HCT116 (cell line): ENCODE results near the gene MAPK10. TPM values are rescaled to one million over a fixed set of nuclear protein-coding genes. Genes with fewer than 3 reads are reported as not detected.

ENCODE experiments used
- ATAC-seq: fragments of 200-7000 bp; cut with Tn5 transposase; 2 replicates; pipeline ENCODE4 v1.9.1; 2020; ENCODE audit warnings: mild to moderate bottlenecking, moderate library complexity
- BruUV-seq: library from RNA; stranded (reverse); fragments of 400-500 nt; replicated peaks from 2 replicates; lab custom pipeline; 2021; lab: Mats Ljungman, UMichigan
- CTCF ChIA-PET: fragments of 300-600 bp; sonication (Branson Sonifier 250); formaldehyde crosslinking; loops from one replicate; lab custom pipeline; 2021; ENCODE audit warnings: antibody characterized with exemption; lab: Charles Lee
- POLR2A ChIA-PET: fragments of 300-600, 350-600 bp; sonication (Branson Sonifier 250); formaldehyde crosslinking; loops from one replicate; lab custom pipeline; 2021; ENCODE audit warnings: antibody characterized with exemption; lab: Charles Lee
- RAD21 ChIA-PET, 2 experiments: fragments of 300-600 bp; sonication (Branson Sonifier 250); formaldehyde crosslinking; loops; one replicate each; lab custom pipeline; 2023; ENCODE audit warnings: low total read pairs in 2 of 2; ENCODE audit not compliant: uncharacterized antibody in 2 of 2, unreplicated experiment in 2 of 2, low non-redundant PET in 1 of 2; lab: Charles Lee
- DNase-seq: peaks from one replicate; pipeline ENCODE4 v3.0.0-alpha.2; 2010; ENCODE audit warnings: low read depth, low spot score
- H2AFZ ChIP-seq: fragments of 200-600 bp; shearing (Covaris generic), sonication (generic); 2 replicates; pipeline ENCODE4 v1.6.1; 2017; ENCODE audit warnings: low read depth, mixed run types, mixed read lengths, antibody characterized with exemption, low read length; ENCODE audit not compliant: poor library complexity, severe bottlenecking
- H3K27ac ChIP-seq: 2 replicates; pipeline ENCODE4 v1.5.1; 2012; ENCODE audit warnings: low read depth, low read length
- H3K27me3 ChIP-seq: fragments of 200-600 bp; sonication (generic); 2 replicates; pipeline ENCODE4 v1.6.1; 2016; ENCODE audit warnings: mixed run types, low read length, mixed read lengths; ENCODE audit not compliant: insufficient read depth
- H3K36me3 ChIP-seq, 2 experiments: fragments of 200-500 bp in 1 of 2; fragments of 200-600 bp in 1 of 2; sonication (Bioruptor generic) in 1 of 2; sonication (generic) in 1 of 2; 2 replicates each; pipeline versions ENCODE4 v1.5.1 to v1.6.1; 2014 to 2016; ENCODE audit warnings: low read length in 2 of 2, inconsistent platforms in 1 of 2, mixed read lengths in 1 of 2, mixed run types in 1 of 2; ENCODE audit not compliant: insufficient read depth in 2 of 2, control insufficient read depth in 1 of 2
- H3K4me1 ChIP-seq, 2 experiments: fragments of 200-600 bp in 1 of 2; sonication (generic) in 1 of 2; 2 replicates each; pipeline versions ENCODE4 v1.5.1 to v1.6.1; 2012 to 2017; ENCODE audit warnings: low read length in 2 of 2, inconsistent platforms in 1 of 2, mild to moderate bottlenecking in 1 of 2, mixed read lengths in 1 of 2, mixed run types in 1 of 2, moderate library complexity in 1 of 2; ENCODE audit not compliant: insufficient read depth in 2 of 2, control insufficient read depth in 1 of 2
- H3K4me2 ChIP-seq: fragments of 200-600 bp; sonication (generic); 2 replicates; pipeline ENCODE4 v1.6.1; 2017; ENCODE audit warnings: mixed run types, low read length, mixed read lengths
- H3K4me3 ChIP-seq, 2 experiments: fragments of 200-600 bp in 1 of 2; sonication (generic) in 1 of 2; replicated peaks in 1 of 2; 2 replicates each; pipeline ENCODE4 v1.5.1; 2011 to 2016; ENCODE audit warnings: low read length in 2 of 2, control low read depth in 1 of 2, low read depth in 1 of 2, mild to moderate bottlenecking in 1 of 2, mixed read lengths in 1 of 2, mixed run types in 1 of 2
- H3K79me2 ChIP-seq: fragments of 200-600 bp; sonication (generic); 2 replicates; pipeline ENCODE4 v1.6.1; 2017; ENCODE audit warnings: mild to moderate bottlenecking, mixed run types, low read length, moderate library complexity, mixed read lengths; ENCODE audit not compliant: insufficient read depth
- H3K9ac ChIP-seq: fragments of 200-600 bp; sonication (generic); 2 replicates; pipeline ENCODE4 v1.6.1; 2016; ENCODE audit warnings: low read length, mixed read lengths
- H3K9me2 ChIP-seq: fragments of 200-600 bp; sonication (generic), shearing (Covaris generic); 2 replicates; pipeline ENCODE4 v1.6.1; 2017; ENCODE audit warnings: mixed run types, mild to moderate bottlenecking, moderate library complexity; ENCODE audit not compliant: insufficient read depth
- H3K9me3 ChIP-seq, 2 experiments: fragments of 200-500 bp in 1 of 2; fragments of 200-600 bp in 1 of 2; sonication (Bioruptor generic) in 1 of 2; sonication (generic) in 1 of 2; 2 replicates each; pipeline ENCODE4 v1.6.1; 2014 to 2017; ENCODE audit warnings: low read length in 2 of 2, mixed read lengths in 2 of 2, inconsistent platforms in 1 of 2, low read depth in 1 of 2, mild to moderate bottlenecking in 1 of 2, mixed run types in 1 of 2, moderate library complexity in 1 of 2; ENCODE audit not compliant: control insufficient read depth in 1 of 2, insufficient read depth in 1 of 2
- H4K20me1 ChIP-seq: fragments of 200-600 bp; sonication (generic), shearing (Covaris generic); 2 replicates; pipeline ENCODE4 v1.6.1; 2017; ENCODE audit warnings: mixed run types, mild to moderate bottlenecking, moderate library complexity; ENCODE audit not compliant: insufficient read depth
- EGR1 ChIP-seq: IDR thresholded peaks from 2 replicates; pipeline ENCODE4 v1.6.1; 2012; ENCODE audit warnings: low read depth
- ELF1 ChIP-seq: IDR thresholded peaks from 2 replicates; pipeline ENCODE4 v1.6.1; 2012; ENCODE audit warnings: low read depth, borderline replicate concordance
- POLR2A ChIP-seq: IDR thresholded peaks from 2 replicates; pipeline ENCODE4 v1.7.0; 2011; ENCODE audit warnings: borderline replicate concordance; ENCODE audit not compliant: insufficient read depth, insufficient read length; ENCODE audit errors: extremely low read depth
- SIN3A ChIP-seq: IDR thresholded peaks from 2 replicates; pipeline ENCODE4 v1.6.1; 2012; ENCODE audit warnings: low read depth
- SP1 ChIP-seq: IDR thresholded peaks from 2 replicates; pipeline ENCODE4 v1.6.1; 2012; ENCODE audit warnings: low read depth
- ZFX ChIP-seq: fragments of 450-650 bp; IDR thresholded peaks from 2 replicates; pipeline ENCODE4 v1.6.1; 2017
- intact Hi-C: fragments of 100-400 bp; cut with micrococcal nuclease; formaldehyde crosslinking; loops from 2 replicates; pipeline ENCODE4 v1.10.0; 2022
- total RNA-seq: library from RNA; stranded (reverse); gene quantifications from one replicate; pipeline ENCODE4 v1.2.1, GENCODE V29; 2021; ENCODE audit not compliant: unreplicated experiment
- TF ChIP-seq, protein P1 (sequence below): IDR thresholded peaks from 2 replicates; pipeline ENCODE4 v1.6.1; 2012; ENCODE audit warnings: low read depth
- TF ChIP-seq, protein P2 (sequence below): IDR thresholded peaks from 2 replicates; pipeline ENCODE4 v1.6.1; 2012

Gene MAPK10
- total RNA-seq, 1 experiment from 2014 or later, result 0.52 TPM

DNA sequence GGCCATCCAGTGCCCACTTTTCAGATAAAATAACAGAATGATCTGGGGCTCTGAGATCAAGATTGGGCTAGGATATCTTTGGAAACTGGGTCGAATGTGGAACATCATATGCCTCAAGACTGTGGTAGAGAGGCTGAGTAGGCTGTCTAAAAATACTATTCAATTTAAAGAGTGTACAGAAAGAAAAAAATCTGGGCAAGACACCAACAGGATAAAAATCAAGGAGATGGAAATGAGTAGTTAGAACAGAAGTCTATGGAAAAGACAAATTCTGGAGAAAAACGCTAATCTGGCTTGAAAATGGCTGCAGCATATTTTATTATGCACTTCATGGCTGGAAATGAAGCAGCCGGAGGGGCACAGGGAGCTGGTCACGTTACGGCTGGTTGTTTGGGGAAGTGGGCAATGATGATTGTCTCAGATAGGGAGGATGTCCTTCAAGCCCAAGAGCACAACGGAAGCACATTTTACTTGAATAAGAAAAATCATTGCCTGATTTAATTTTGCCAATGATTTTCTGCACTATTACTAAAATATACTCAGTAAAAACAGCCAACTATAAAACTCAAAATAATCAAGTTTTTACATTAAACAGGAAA lies 27.1 kb upstream of the MAPK10 start:
- CTCF ChIA-PET, result no interaction called here
- no peaks in the 10 kb centered on the region for H3K9me3 ChIP-seq
- no peaks in the 10 kb centered on the region for H3K79me2 ChIP-seq
- ATAC-seq, result no peak
- H3K27ac ChIP-seq, result no peak overlapping the region
- DNase-seq, result no peak
- no peaks in the 10 kb centered on the region for H4K20me1 ChIP-seq
- H3K36me3 ChIP-seq, result no peaks in the 10 kb centered on the region
- no TSS peak for BruUV-seq
- H3K4me2 ChIP-seq, result no peak overlapping the region
- RAD21 ChIA-PET, result no interaction called here
- intact Hi-C loops, result no loop called here
- H3K4me1 ChIP-seq, result no peaks in the 10 kb centered on the region
- H3K4me3 ChIP-seq, result no peak overlapping the region
- no peak overlapping the region for H3K9ac ChIP-seq
- POLR2A ChIA-PET, result no interaction called here
- no peak for TF ChIP-seq SP1
- TF ChIP-seq ELF1, result no peak
- no peak for TF ChIP-seq EGR1
- TF ChIP-seq, protein P1, sequence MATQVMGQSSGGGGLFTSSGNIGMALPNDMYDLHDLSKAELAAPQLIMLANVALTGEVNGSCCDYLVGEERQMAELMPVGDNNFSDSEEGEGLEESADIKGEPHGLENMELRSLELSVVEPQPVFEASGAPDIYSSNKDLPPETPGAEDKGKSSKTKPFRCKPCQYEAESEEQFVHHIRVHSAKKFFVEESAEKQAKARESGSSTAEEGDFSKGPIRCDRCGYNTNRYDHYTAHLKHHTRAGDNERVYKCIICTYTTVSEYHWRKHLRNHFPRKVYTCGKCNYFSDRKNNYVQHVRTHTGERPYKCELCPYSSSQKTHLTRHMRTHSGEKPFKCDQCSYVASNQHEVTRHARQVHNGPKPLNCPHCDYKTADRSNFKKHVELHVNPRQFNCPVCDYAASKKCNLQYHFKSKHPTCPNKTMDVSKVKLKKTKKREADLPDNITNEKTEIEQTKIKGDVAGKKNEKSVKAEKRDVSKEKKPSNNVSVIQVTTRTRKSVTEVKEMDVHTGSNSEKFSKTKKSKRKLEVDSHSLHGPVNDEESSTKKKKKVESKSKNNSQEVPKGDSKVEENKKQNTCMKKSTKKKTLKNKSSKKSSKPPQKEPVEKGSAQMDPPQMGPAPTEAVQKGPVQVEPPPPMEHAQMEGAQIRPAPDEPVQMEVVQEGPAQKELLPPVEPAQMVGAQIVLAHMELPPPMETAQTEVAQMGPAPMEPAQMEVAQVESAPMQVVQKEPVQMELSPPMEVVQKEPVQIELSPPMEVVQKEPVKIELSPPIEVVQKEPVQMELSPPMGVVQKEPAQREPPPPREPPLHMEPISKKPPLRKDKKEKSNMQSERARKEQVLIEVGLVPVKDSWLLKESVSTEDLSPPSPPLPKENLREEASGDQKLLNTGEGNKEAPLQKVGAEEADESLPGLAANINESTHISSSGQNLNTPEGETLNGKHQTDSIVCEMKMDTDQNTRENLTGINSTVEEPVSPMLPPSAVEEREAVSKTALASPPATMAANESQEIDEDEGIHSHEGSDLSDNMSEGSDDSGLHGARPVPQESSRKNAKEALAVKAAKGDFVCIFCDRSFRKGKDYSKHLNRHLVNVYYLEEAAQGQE, result no peak
- no peak for TF ChIP-seq SIN3A
- no peak for TF ChIP-seq POLR2A
- TF ChIP-seq, protein P2, sequence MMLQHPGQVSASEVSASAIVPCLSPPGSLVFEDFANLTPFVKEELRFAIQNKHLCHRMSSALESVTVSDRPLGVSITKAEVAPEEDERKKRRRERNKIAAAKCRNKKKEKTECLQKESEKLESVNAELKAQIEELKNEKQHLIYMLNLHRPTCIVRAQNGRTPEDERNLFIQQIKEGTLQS, result no peak
- no peak for TF ChIP-seq ZFX
- H3K27me3 ChIP-seq, result no peaks in the 10 kb centered on the region
- H2AFZ ChIP-seq, result no peak overlapping the region
- no peaks in the 10 kb centered on the region for H3K9me2 ChIP-seq
